Measurements from ENCODE around the gene TIFAB.

GRCh38 chr5:135486131-135487036, 34.2 kb upstream of the TIFAB start:
- no peak for TF ChIP-seq CTCF (IDR thresholded peaks at IDR 0.05)
- no peak for TF ChIP-seq POLR2A (IDR thresholded peaks at IDR 0.05)
